ENCODE results near the gene ELMO1.

Gene ELMO1

GRCh38 chr7:37193087-37193774 lies 255.4 kb downstream of the ELMO1 start:
- no peak overlapping the region for H3K9ac ChIP-seq (ENCODE audit: low read depth in 1 of 2, low read length in 2 of 2)
- no peak overlapping the region for H3K4me3 ChIP-seq (ENCODE audit: low read length in 2 of 2)
- H3K36me3 ChIP-seq (ENCODE audit: control insufficient read depth in 2 of 2, insufficient read depth in 2 of 2, low read length in 2 of 2), result no peaks in the 10 kb centered on the region
- no peaks in the 10 kb centered on the region for H3K9me3 ChIP-seq (ENCODE audit: control insufficient read depth in 2 of 2, low read length in 2 of 2)
- no peak overlapping the region for H3K27ac ChIP-seq (ENCODE audit: low read depth in 2 of 2, low read length in 2 of 2)
- H3K27me3 ChIP-seq (ENCODE audit: control insufficient read depth in 2 of 2, insufficient read depth in 2 of 2, low read length in 2 of 2), result no peaks in the 10 kb centered on the region
- H3K4me1 ChIP-seq (ENCODE audit: control insufficient read depth in 2 of 2, insufficient read depth in 2 of 2, low read length in 2 of 2), result no peaks in the 10 kb centered on the region

DNA sequence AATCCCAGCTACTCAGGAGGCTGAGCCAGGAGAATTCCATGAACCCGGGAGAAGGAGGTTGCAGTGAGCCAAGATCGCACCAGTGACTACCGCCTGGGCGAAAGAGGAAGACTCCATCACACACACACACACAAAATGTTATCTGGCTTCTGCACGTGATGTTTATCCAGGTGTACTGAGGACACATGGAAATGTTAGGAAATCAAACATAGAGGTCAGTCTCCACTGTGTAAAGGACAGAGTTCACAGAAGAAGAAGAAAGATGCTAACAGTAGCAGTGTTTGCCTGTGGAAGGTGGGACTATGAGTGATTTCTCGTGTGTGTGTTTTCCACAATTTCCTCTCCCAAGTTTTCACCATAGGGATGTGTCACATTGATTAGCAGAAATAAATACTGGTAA lies 256.9 kb downstream of the ELMO1 start:
- H3K36me3 ChIP-seq (ENCODE audit: control insufficient read depth in 2 of 2, insufficient read depth in 2 of 2, low read length in 2 of 2), result no peaks in the 10 kb centered on the region
- H3K9me3 ChIP-seq (ENCODE audit: control insufficient read depth in 2 of 2, low read length in 2 of 2), result no peaks in the 10 kb centered on the region
- no peak overlapping the region for H3K27ac ChIP-seq (ENCODE audit: low read depth in 2 of 2, low read length in 2 of 2)
- no peaks in the 10 kb centered on the region for H3K27me3 ChIP-seq (ENCODE audit: control insufficient read depth in 2 of 2, insufficient read depth in 2 of 2, low read length in 2 of 2)
- no peak overlapping the region for H3K9ac ChIP-seq (ENCODE audit: low read depth in 1 of 2, low read length in 2 of 2)
- no peak overlapping the region for H3K4me3 ChIP-seq (ENCODE audit: low read length in 2 of 2)
- no peaks in the 10 kb centered on the region for H3K4me1 ChIP-seq (ENCODE audit: control insufficient read depth in 2 of 2, insufficient read depth in 2 of 2, low read length in 2 of 2)

DNA sequence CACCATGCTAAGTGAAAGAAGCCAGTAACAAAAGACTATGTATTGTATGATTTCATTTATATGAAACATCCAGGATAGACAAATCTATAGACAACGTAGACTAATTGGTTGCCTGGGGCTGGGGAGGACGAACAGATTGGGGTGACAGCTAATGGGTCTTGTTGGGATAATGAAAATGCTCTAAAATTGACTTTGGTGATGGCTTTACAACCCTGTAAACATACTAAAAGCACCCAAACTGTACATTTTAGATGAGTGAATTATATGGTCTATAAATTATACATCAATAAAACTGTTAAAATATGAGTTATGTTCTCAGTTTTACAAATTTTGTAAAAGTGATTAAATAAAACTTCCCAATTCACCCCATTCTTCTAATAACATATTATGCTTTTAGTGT lies 261.5 kb downstream of the ELMO1 start:
- Histone ChIP-seq H3K27me3 (ENCODE audit: control insufficient read depth in 2 of 2, insufficient read depth in 2 of 2, low read length in 2 of 2) (no peaks in the 10 kb centered on the region), H3K27ac (ENCODE audit: low read depth in 2 of 2, low read length in 2 of 2) (no peak overlapping the region), H3K36me3 (ENCODE audit: control insufficient read depth in 2 of 2, insufficient read depth in 2 of 2, low read length in 2 of 2) (no peaks in the 10 kb centered on the region), H3K4me3 (ENCODE audit: low read length in 2 of 2) (no peak overlapping the region), H3K9ac (ENCODE audit: low read depth in 1 of 2, low read length in 2 of 2) (no peak overlapping the region), H3K4me1 (ENCODE audit: control insufficient read depth in 2 of 2, insufficient read depth in 2 of 2, low read length in 2 of 2) (no peaks in the 10 kb centered on the region), H3K9me3 (ENCODE audit: control insufficient read depth in 2 of 2, low read length in 2 of 2) (no peaks in the 10 kb centered on the region)

- H3K4me3 ChIP-seq (ENCODE audit: low read length in 2 of 2), result no peak overlapping the region
- peaks cover 0 to 4% of the 10 kb centered on the region in 2 donors for H3K4me1 ChIP-seq (ENCODE audit: control insufficient read depth in 2 of 2, insufficient read depth in 2 of 2, low read length in 2 of 2)
- H3K9ac ChIP-seq (ENCODE audit: low read depth in 1 of 2, low read length in 2 of 2), result no peak overlapping the region
- H3K27ac ChIP-seq (ENCODE audit: low read depth in 2 of 2, low read length in 2 of 2), result no peak overlapping the region
- H3K27me3 ChIP-seq (ENCODE audit: control insufficient read depth in 2 of 2, insufficient read depth in 2 of 2, low read length in 2 of 2), result no peaks in the 10 kb centered on the region
- H3K9me3 ChIP-seq (ENCODE audit: control insufficient read depth in 2 of 2, low read length in 2 of 2), result no peaks in the 10 kb centered on the region
- no peaks in the 10 kb centered on the region for H3K36me3 ChIP-seq (ENCODE audit: control insufficient read depth in 2 of 2, insufficient read depth in 2 of 2, low read length in 2 of 2)
Measured at GRCh38 chr7:37186753-37187152, 261.9 kb downstream of the ELMO1 start.

DNA sequence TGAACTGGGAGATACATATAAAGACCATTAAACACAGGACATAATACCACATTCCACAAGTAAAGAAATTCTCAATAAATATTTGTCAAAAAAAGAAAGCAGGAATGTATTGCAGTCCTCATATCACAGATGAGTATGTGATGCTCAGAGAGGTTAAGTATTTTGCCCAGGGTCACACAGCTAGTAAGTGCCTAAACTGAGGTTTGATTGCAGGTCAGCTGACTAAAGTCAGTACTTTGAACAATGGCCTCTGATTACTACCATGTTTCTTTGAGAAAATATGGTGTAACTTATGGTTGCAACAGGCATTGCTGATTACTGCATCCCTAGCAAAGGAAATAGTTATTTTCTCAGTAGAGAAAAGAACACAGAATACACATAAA lies 267.1 kb downstream of the ELMO1 start:
- H3K27me3 ChIP-seq (ENCODE audit: control insufficient read depth in 2 of 2, insufficient read depth in 2 of 2, low read length in 2 of 2), result no peaks in the 10 kb centered on the region
- H3K27ac ChIP-seq (ENCODE audit: low read depth in 2 of 2, low read length in 2 of 2), result no peak overlapping the region
- H3K4me3 ChIP-seq (ENCODE audit: low read length in 2 of 2), result no peak overlapping the region
- peaks cover 0 to 4% of the 10 kb centered on the region in 2 donors for H3K4me1 ChIP-seq (ENCODE audit: control insufficient read depth in 2 of 2, insufficient read depth in 2 of 2, low read length in 2 of 2)
- no peak overlapping the region for H3K9ac ChIP-seq (ENCODE audit: low read depth in 1 of 2, low read length in 2 of 2)
- H3K9me3 ChIP-seq (ENCODE audit: control insufficient read depth in 2 of 2, low read length in 2 of 2), result no peaks in the 10 kb centered on the region
- no peaks in the 10 kb centered on the region for H3K36me3 ChIP-seq (ENCODE audit: control insufficient read depth in 2 of 2, insufficient read depth in 2 of 2, low read length in 2 of 2)

- H3K4me1 ChIP-seq (ENCODE audit: control insufficient read depth in 2 of 2, insufficient read depth in 2 of 2, low read length in 2 of 2), result peaks cover 0 to 4% of the 10 kb centered on the region in 2 donors
- no peak overlapping the region for H3K27ac ChIP-seq (ENCODE audit: low read depth in 2 of 2, low read length in 2 of 2)
- H3K27me3 ChIP-seq (ENCODE audit: control insufficient read depth in 2 of 2, insufficient read depth in 2 of 2, low read length in 2 of 2), result no peaks in the 10 kb centered on the region
- H3K4me3 ChIP-seq (ENCODE audit: low read length in 2 of 2), result no peak overlapping the region
- H3K36me3 ChIP-seq (ENCODE audit: control insufficient read depth in 2 of 2, insufficient read depth in 2 of 2, low read length in 2 of 2), result no peaks in the 10 kb centered on the region
- H3K9ac ChIP-seq (ENCODE audit: low read depth in 1 of 2, low read length in 2 of 2), result no peak overlapping the region
- H3K9me3 ChIP-seq (ENCODE audit: control insufficient read depth in 2 of 2, low read length in 2 of 2), result no peaks in the 10 kb centered on the region
Measured at GRCh38 chr7:37180828-37181549, 267.7 kb downstream of the ELMO1 start.

DNA sequence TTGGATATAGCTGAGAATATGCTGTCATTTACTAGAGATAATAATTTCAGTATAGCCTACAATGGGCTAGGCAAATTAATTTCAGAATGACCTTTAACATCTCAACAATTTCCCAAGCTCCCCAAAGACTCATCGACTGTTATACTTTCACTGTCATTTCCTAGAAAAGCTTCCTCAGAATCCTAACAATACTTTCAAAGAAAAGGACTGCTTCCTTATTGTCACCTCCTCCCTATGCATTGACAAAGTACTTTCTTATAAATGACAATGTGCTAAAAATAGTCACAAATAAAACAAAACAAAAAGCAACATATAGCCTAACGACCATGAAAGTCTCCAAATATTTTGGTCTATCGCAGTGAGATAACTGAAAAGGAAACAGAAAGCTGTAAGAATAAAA lies 272.6 kb downstream of the ELMO1 start:
- Histone ChIP-seq H3K9ac (ENCODE audit: low read depth in 1 of 2, low read length in 2 of 2) (no peak overlapping the region), H3K27ac (ENCODE audit: low read depth in 2 of 2, low read length in 2 of 2) (no peak overlapping the region), H3K9me3 (ENCODE audit: control insufficient read depth in 2 of 2, low read length in 2 of 2) (no peaks in the 10 kb centered on the region), H3K4me3 (ENCODE audit: low read length in 2 of 2) (no peak overlapping the region), H3K4me1 (ENCODE audit: control insufficient read depth in 2 of 2, insufficient read depth in 2 of 2, low read length in 2 of 2) (peaks cover 0 to 2% of the 10 kb centered on the region in 2 donors), H3K36me3 (ENCODE audit: control insufficient read depth in 2 of 2, insufficient read depth in 2 of 2, low read length in 2 of 2) (no peaks in the 10 kb centered on the region), H3K27me3 (ENCODE audit: control insufficient read depth in 2 of 2, insufficient read depth in 2 of 2, low read length in 2 of 2) (no peaks in the 10 kb centered on the region)

DNA sequence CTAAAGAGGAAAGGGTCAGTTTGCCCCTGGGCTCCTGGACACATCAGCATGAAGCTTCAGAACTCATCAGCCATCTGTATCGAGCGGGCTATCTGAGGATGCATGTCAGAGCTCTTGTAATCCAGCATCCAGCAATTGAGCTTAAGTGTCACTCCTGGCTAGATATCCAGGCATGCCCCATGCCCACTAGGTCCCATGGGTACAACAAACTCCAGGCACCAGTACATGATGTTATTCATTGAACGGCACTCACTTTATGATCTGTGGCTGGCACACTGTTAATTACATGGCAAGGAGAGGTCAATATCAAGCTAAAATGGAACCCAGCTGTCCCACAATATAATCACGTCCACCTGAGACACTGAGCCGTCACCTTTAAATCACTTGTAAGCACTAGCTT lies 274.2 kb downstream of the ELMO1 start:
- no peak overlapping the region for H3K27ac ChIP-seq (ENCODE audit: low read depth in 2 of 2, low read length in 2 of 2)
- no peaks in the 10 kb centered on the region for H3K36me3 ChIP-seq (ENCODE audit: control insufficient read depth in 2 of 2, insufficient read depth in 2 of 2, low read length in 2 of 2)
- no peak overlapping the region for H3K4me3 ChIP-seq (ENCODE audit: low read length in 2 of 2)
- H3K4me1 ChIP-seq (ENCODE audit: control insufficient read depth in 2 of 2, insufficient read depth in 2 of 2, low read length in 2 of 2), result peaks cover 0 to 2% of the 10 kb centered on the region in 2 donors
- H3K9me3 ChIP-seq (ENCODE audit: control insufficient read depth in 2 of 2, low read length in 2 of 2), result no peaks in the 10 kb centered on the region
- no peak overlapping the region for H3K9ac ChIP-seq (ENCODE audit: low read depth in 1 of 2, low read length in 2 of 2)
- no peaks in the 10 kb centered on the region for H3K27me3 ChIP-seq (ENCODE audit: control insufficient read depth in 2 of 2, insufficient read depth in 2 of 2, low read length in 2 of 2)

GRCh38 chr7:37173670-37174069 lies 275.0 kb downstream of the ELMO1 start:
- no peak overlapping the region for H3K27ac ChIP-seq (ENCODE audit: low read depth in 2 of 2, low read length in 2 of 2)
- no peak overlapping the region for H3K9ac ChIP-seq (ENCODE audit: low read depth in 1 of 2, low read length in 2 of 2)
- H3K4me3 ChIP-seq (ENCODE audit: low read length in 2 of 2), result no peak overlapping the region
- no peaks in the 10 kb centered on the region for H3K27me3 ChIP-seq (ENCODE audit: control insufficient read depth in 2 of 2, insufficient read depth in 2 of 2, low read length in 2 of 2)
- no peaks in the 10 kb centered on the region for H3K36me3 ChIP-seq (ENCODE audit: control insufficient read depth in 2 of 2, insufficient read depth in 2 of 2, low read length in 2 of 2)
- H3K4me1 ChIP-seq (ENCODE audit: control insufficient read depth in 2 of 2, insufficient read depth in 2 of 2, low read length in 2 of 2), result peaks cover 0 to 2% of the 10 kb centered on the region in 2 donors
- no peaks in the 10 kb centered on the region for H3K9me3 ChIP-seq (ENCODE audit: control insufficient read depth in 2 of 2, low read length in 2 of 2)

DNA sequence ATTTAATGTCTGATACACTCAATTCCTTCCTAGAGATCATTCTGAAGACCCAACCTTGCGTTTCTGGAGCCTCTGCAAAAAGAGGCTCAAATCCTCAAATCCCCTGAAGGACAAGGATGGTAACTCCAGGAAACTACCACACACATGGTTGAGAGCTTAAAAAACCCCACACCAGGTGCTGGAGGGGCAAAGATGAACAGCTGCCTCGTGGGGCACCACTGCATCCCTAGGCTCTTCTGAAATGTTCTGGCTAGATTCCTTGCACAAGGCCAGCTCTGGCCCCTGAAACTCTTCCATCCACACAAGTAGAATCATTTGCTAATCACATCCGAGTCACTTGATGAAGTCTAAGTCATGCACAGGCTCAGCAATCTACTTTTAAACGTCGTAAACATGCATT lies 286.6 kb downstream of the ELMO1 start:
- Histone ChIP-seq H3K9me3 (ENCODE audit: control insufficient read depth in 2 of 2, low read length in 2 of 2) (no peaks in the 10 kb centered on the region), H3K36me3 (ENCODE audit: control insufficient read depth in 2 of 2, insufficient read depth in 2 of 2, low read length in 2 of 2) (no peaks in the 10 kb centered on the region), H3K27ac (ENCODE audit: low read depth in 2 of 2, low read length in 2 of 2) (no peak overlapping the region), H3K4me1 (ENCODE audit: control insufficient read depth in 2 of 2, insufficient read depth in 2 of 2, low read length in 2 of 2) (no peaks in the 10 kb centered on the region), H3K9ac (ENCODE audit: low read depth in 1 of 2, low read length in 2 of 2) (no peak overlapping the region), H3K27me3 (ENCODE audit: control insufficient read depth in 2 of 2, insufficient read depth in 2 of 2, low read length in 2 of 2) (no peaks in the 10 kb centered on the region), H3K4me3 (ENCODE audit: low read length in 2 of 2) (no peak overlapping the region)

All from mucosa of rectum (tissue), 2 donors.